GM19468 (cell line): ENCODE measurements around the gene PTCHD1.

Experiments used
- ATAC-seq: cut with Tn5 transposase; IDR thresholded peaks from one replicate; pipeline ENCODE4 v1.9.1; 2021; ENCODE audit warnings: mild to moderate bottlenecking, moderate library complexity, moderate number of reproducible peaks; ENCODE audit not compliant: unreplicated experiment; ENCODE audit errors: extremely low read depth

PTCHD1 gene

GRCh38 chrX:23390979-23391378 lies 56.3 kb downstream of the PTCHD1 start:
- ATAC-seq = no peak

GRCh38 chrX:23392195-23392594 lies 57.5 kb downstream of the PTCHD1 start:
- ATAC-seq = no peak

GRCh38 chrX:23394421-23394820 lies 59.8 kb downstream of the PTCHD1 start:
- ATAC-seq = no peak

GRCh38 chrX:23396263-23396662 lies 61.6 kb downstream of the PTCHD1 start:
- ATAC-seq = no peak

GRCh38 chrX:23398570-23398969 lies 63.9 kb downstream of the PTCHD1 start:
- no peak for ATAC-seq

- no peak for ATAC-seq
These were observed 69.2 kb downstream of the PTCHD1 start for GRCh38 chrX:23403849-23404248.

- no peak for ATAC-seq
These were observed 88.3 kb downstream of the PTCHD1 start for GRCh38 chrX:23422912-23423311.

GRCh38 chrX:23434356-23434884 lies 99.8 kb downstream of the PTCHD1 start:
- ATAC-seq = no peak

GRCh38 chrX:23435108-23435507 lies 100.5 kb downstream of the PTCHD1 start:
- ATAC-seq = no peak

GRCh38 chrX:23435575-23435974 lies 100.9 kb downstream of the PTCHD1 start:
- no peak for ATAC-seq

GRCh38 chrX:23436875-23437274 lies 102.2 kb downstream of the PTCHD1 start:
- ATAC-seq = no peak

- no peak for ATAC-seq
These were observed 116.6 kb downstream of the PTCHD1 start for GRCh38 chrX:23451266-23451665.
